Measurements from ENCODE around the gene AGFG1. TPM values are rescaled to one million over a fixed set of nuclear protein-coding genes. Genes with fewer than 3 reads are reported as not detected.

AGFG1 gene
- total and polyA plus RNA-seq, 2 donors (not counting 1 experiment from before 2014, with no cell fraction given), result 28.7 to 83.3 TPM

GRCh38 chr2:227528803-227529202, 56.8 kb downstream of the AGFG1 start:
- no peak overlapping the region for H3K27ac Mint-ChIP-seq
- POLR2A ChIA-PET, result no interaction called here

GRCh38 chr2:227529871-227530270, 57.9 kb downstream of the AGFG1 start:
- peaks cover 9 to 23% of the 10 kb centered on the region in 2 experiments for H3K36me3 ChIP-seq (replicated peaks in 1 of 2; ENCODE audit: control extremely low read depth in 1 of 2, control insufficient read depth in 1 of 2, extremely low read depth in 1 of 2, insufficient read depth in 2 of 2, low read length in 1 of 2)
- no peak overlapping the region for H3K4me2 ChIP-seq (replicated peaks; ENCODE audit: low read depth, low read length, poor library complexity, severe bottlenecking)
- no peaks in the 10 kb centered on the region for H3K27me3 Mint-ChIP-seq
- DNase-seq, result no peak
- no peak for ATAC-seq (ENCODE audit: low read depth)
- CTCF ChIA-PET, result interaction anchor here (1.3 kb wide), 1 partner anchor 33 kb away, joined by 3 read pairs; no protein-coding TSS in a partner anchor
- no peaks in the 10 kb centered on the region for H3K9me3 ChIP-seq (ENCODE audit: control extremely low read depth in 1 of 3, control insufficient read depth in 2 of 3, insufficient read depth in 1 of 3, low read length in 2 of 3)
- no peaks in the 10 kb centered on the region for H3K9me3 Mint-ChIP-seq (ENCODE audit: insufficient read depth)
- H2AFZ ChIP-seq (ENCODE audit: insufficient read depth, low read depth, low read length, poor library complexity, severe bottlenecking), result no peak overlapping the region
- POLR2A ChIA-PET, result no interaction called here
- H3K9ac ChIP-seq (ENCODE audit: low read length), result no peak overlapping the region
- no peaks in the 10 kb centered on the region for H3K27me3 ChIP-seq (replicated peaks in 1 of 4; ENCODE audit: control extremely low read depth in 1 of 4, control insufficient read depth in 3 of 4, insufficient read depth in 4 of 4, low read length in 3 of 4)
- no peak overlapping the region for H3K27ac Mint-ChIP-seq
- peaks cover 3% of the 10 kb centered on the region in 2 donors for H3K4me1 ChIP-seq (ENCODE audit: control insufficient read depth in 2 of 2, insufficient read depth in 2 of 2, low read length in 2 of 2)
- no peaks in the 10 kb centered on the region for H3K79me2 ChIP-seq (ENCODE audit: control insufficient read depth, insufficient read depth, low read length)
- no peak overlapping the region for H3K27ac ChIP-seq (ENCODE audit: low read length in 2 of 2)
- H3K4me3 ChIP-seq (ENCODE audit: control extremely low read depth in 1 of 5, extremely low read depth in 1 of 5, insufficient read depth in 1 of 5, low read depth in 2 of 5, low read length in 4 of 5), result no peak overlapping the region
- TF ChIP-seq CTCF (IDR thresholded peaks at IDR 0.05) (no peak), EZH2 (IDR thresholded peaks at IDR 0.05; ENCODE audit: borderline replicate concordance, insufficient read depth, low read depth, low read length, poor library complexity, severe bottlenecking) (no peak)
- intact Hi-C loops (cut with micrococcal nuclease), result no loop called here
- no peak overlapping the region for H3K4me3 Mint-ChIP-seq
- no CpG with 5 or more reads among the region's 2 CpGs for WGBS (ENCODE audit: insufficient coverage)
- peaks cover 10% of the 10 kb centered on the region for H3K4me1 Mint-ChIP-seq
- H4K20me1 ChIP-seq (ENCODE audit: control insufficient read depth, insufficient read depth, low read length, poor library complexity, severe bottlenecking), result peaks cover 7% of the 10 kb centered on the region

More at GRCh38 chr2:227528803-227529202, 56.8 kb downstream of the AGFG1 start:
- CTCF ChIA-PET, result no interaction called here
- no peaks in the 10 kb centered on the region for H3K9me3 ChIP-seq (ENCODE audit: control extremely low read depth in 1 of 3, control insufficient read depth in 2 of 3, insufficient read depth in 1 of 3, low read length in 2 of 3)
- ATAC-seq (ENCODE audit: low read depth), result no peak
- H3K27ac ChIP-seq (ENCODE audit: low read length in 2 of 2), result peak overlapping the region in 1 of 2 donors; percentile 13
- Mint-ChIP-seq H3K9me3 (ENCODE audit: insufficient read depth) (no peaks in the 10 kb centered on the region), H3K4me1 (peaks cover 3% of the 10 kb centered on the region), H3K4me3 (no peak overlapping the region), H3K27me3 (no peaks in the 10 kb centered on the region)
- no peak overlapping the region for H3K9ac ChIP-seq (ENCODE audit: low read length)
- peaks cover 7 to 32% of the 10 kb centered on the region in 2 experiments for H3K36me3 ChIP-seq (replicated peaks in 1 of 2; ENCODE audit: control extremely low read depth in 1 of 2, control insufficient read depth in 1 of 2, extremely low read depth in 1 of 2, insufficient read depth in 2 of 2, low read length in 1 of 2)
- no peak overlapping the region for H3K4me2 ChIP-seq (replicated peaks; ENCODE audit: low read depth, low read length, poor library complexity, severe bottlenecking)
- no peak overlapping the region for H3K4me3 ChIP-seq (ENCODE audit: control extremely low read depth in 1 of 5, extremely low read depth in 1 of 5, insufficient read depth in 1 of 5, low read depth in 2 of 5, low read length in 4 of 5)
- no peak overlapping the region for H2AFZ ChIP-seq (ENCODE audit: insufficient read depth, low read depth, low read length, poor library complexity, severe bottlenecking)
- intact Hi-C loops (cut with micrococcal nuclease), result no loop called here
- H3K27me3 ChIP-seq (replicated peaks in 1 of 4; ENCODE audit: control extremely low read depth in 1 of 4, control insufficient read depth in 3 of 4, insufficient read depth in 4 of 4, low read length in 3 of 4), result no peaks in the 10 kb centered on the region
- TF ChIP-seq EZH2 (IDR thresholded peaks at IDR 0.05; ENCODE audit: borderline replicate concordance, insufficient read depth, low read depth, low read length, poor library complexity, severe bottlenecking) (no peak), CTCF (IDR thresholded peaks at IDR 0.05) (no peak)
- DNase-seq, result no peak
- WGBS (ENCODE audit: insufficient coverage), result no CpG with 5 or more reads among the region's 1 CpG
- H3K79me2 ChIP-seq (ENCODE audit: control insufficient read depth, insufficient read depth, low read length), result no peaks in the 10 kb centered on the region
- H4K20me1 ChIP-seq (ENCODE audit: control insufficient read depth, insufficient read depth, low read length, poor library complexity, severe bottlenecking), result peaks cover 7% of the 10 kb centered on the region
- no peaks in the 10 kb centered on the region for H3K4me1 ChIP-seq (ENCODE audit: control insufficient read depth in 2 of 2, insufficient read depth in 2 of 2, low read length in 2 of 2)

All from B cell (primary cell).